ENCODE results near the gene EVI5L.

Gene EVI5L

DNA sequence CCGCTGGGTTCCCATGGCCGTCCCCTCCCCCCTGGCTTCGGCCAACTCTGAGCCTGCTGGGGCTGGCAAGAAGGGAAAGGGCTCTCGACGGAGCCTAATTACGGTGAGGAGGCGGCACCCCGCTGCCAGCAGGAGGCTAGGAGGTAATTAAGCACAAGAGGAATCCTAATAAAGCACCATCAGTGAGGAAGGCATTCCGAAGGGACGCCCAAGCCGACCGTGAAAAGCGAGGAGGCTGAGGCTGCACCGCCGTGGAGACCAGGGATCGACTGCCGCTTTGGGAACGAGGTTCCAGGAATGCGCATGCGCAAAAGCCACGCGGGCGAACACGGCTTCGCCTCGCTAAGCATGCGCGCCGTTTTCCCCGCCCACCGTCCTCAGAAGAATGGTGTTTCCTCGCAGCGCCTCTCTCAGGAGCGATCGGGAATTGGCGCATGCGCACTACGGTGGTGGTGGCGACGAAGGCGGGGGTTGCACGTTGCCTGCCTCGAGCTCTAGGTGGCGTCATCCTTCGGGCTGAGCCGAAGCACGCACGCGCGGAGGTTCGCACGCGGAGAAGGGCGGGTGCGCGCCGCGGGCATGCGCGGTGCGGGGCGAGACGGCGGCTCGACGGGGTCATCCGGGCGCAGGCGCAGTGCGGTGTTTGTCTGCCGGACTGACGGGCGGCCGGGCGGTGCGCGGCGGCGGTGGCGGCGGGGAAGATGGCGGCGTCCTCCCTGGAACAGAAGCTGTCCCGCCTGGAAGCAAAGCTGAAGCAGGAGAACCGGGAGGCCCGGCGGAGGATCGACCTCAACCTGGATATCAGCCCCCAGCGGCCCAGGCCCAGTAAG lies 73.4 kb downstream of the EVI5L start, which contains the start of gene MAP2K7:
MAP2K7 (plus strand) TSS at position 634 of the 830 bp plus-strand sequence; CDS start at position 702, 68 bp downstream.
- Histone ChIP-seq H3K4me2 (ENCODE audit: low read depth, low read length, poor library complexity, severe bottlenecking) (peak within 1 kb of the TSS; percentile 95), H3K4me3 (ENCODE audit: low read length, poor library complexity, severe bottlenecking) (peak within 1 kb of the TSS; percentile 91), H4K20me1 (ENCODE audit: insufficient read depth, low read length, poor library complexity, severe bottlenecking) (peaks cover 33% of the 10 kb centered on the region), H3K9me2 (replicated peaks; ENCODE audit: low read depth, low read length) (no peaks in the 10 kb centered on the region), H3F3A (ENCODE audit: low read depth) (no peaks in the 10 kb centered on the region), H3K9ac (ENCODE audit: low read depth, low read length, poor library complexity, severe bottlenecking) (peak within 1 kb of the TSS; percentile 92), H3K27me3 (ENCODE audit: insufficient read depth, low read length, poor library complexity, severe bottlenecking) (no peaks in the 10 kb centered on the region), H3K79me2 (ENCODE audit: insufficient read depth, low read length) (peaks cover 51% of the 10 kb centered on the region), H3K9me3 (ENCODE audit: insufficient read depth, low read depth, low read length) (no peaks in the 10 kb centered on the region), H2AFZ (ENCODE audit: low read length) (peak within 1 kb of the TSS; percentile 95), H3K4me1 (ENCODE audit: insufficient read depth, low read length, poor library complexity, severe bottlenecking) (peaks cover 25% of the 10 kb centered on the region), H3K36me3 (ENCODE audit: insufficient read depth, low read length) (no peaks in the 10 kb centered on the region)
- no peak for TF ChIP-seq EZH2phosphoT487 (IDR thresholded peaks at IDR 0.05; ENCODE audit: borderline replicate concordance)
- TF ChIP-seq, protein P1, sequence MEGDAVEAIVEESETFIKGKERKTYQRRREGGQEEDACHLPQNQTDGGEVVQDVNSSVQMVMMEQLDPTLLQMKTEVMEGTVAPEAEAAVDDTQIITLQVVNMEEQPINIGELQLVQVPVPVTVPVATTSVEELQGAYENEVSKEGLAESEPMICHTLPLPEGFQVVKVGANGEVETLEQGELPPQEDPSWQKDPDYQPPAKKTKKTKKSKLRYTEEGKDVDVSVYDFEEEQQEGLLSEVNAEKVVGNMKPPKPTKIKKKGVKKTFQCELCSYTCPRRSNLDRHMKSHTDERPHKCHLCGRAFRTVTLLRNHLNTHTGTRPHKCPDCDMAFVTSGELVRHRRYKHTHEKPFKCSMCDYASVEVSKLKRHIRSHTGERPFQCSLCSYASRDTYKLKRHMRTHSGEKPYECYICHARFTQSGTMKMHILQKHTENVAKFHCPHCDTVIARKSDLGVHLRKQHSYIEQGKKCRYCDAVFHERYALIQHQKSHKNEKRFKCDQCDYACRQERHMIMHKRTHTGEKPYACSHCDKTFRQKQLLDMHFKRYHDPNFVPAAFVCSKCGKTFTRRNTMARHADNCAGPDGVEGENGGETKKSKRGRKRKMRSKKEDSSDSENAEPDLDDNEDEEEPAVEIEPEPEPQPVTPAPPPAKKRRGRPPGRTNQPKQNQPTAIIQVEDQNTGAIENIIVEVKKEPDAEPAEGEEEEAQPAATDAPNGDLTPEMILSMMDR (conservative IDR thresholded peaks at IDR 0.05; ENCODE audit: low read length), result peak; percentile 75

DNA sequence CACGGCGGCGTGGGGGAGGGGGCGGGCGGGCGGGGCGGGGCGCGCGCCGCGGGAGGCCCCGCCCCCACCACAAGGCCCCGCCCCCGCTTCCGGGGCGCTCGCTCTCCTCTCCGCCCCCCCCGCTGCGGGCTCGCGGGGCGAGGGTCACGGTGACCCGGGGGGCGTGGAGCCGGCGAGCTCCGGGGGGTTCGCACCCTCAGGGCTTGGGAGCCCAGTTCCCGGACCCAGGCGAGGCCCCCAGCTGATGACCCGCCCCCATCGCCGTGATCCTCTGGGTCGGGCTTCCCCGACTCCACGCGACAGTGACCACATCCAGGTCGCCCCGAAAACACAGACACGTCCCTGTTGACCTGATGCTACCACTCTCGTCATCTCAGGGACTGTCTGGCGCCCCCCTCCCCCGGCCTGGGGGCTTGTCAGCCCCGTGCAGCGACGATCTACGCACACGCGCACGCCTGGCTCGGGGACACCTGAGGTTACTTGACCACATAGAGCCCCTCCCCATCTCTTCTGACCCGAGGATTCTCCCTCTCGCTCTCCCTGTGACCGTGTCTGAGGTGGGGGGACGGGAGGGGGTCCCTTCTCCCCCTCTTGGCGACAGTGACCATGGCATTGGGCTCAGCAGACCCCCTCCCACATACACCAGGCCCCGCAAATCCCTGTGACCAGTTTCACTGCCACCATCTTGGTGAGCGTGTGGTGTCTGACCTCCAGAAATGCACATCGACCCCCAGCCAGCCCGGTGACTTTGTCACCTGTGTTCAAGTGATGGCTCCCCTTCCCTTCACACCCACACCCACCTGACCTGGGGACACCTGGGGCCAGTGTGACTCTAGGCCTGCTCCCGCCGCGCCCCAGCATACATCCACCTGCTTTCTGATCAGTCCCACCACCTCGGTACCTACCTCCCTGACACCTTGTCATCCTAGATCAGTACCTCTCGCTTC lies 74.3 kb downstream of the EVI5L start:
- H3K9ac ChIP-seq (ENCODE audit: low read depth, low read length, poor library complexity, severe bottlenecking), result peak overlapping the region; percentile 89
- H3K4me3 ChIP-seq (ENCODE audit: low read length, poor library complexity, severe bottlenecking), result peak overlapping the region; percentile 88
- no peaks in the 10 kb centered on the region for H3K36me3 ChIP-seq (ENCODE audit: insufficient read depth, low read length)
- peak overlapping the region; percentile 94 for H3K4me2 ChIP-seq (ENCODE audit: low read depth, low read length, poor library complexity, severe bottlenecking)
- H2AFZ ChIP-seq (ENCODE audit: low read length), result 0 out of 2 replicates have a peak overlapping the region, but pooled peaks have one; percentile 43
- H3K79me2 ChIP-seq (ENCODE audit: insufficient read depth, low read length), result peaks cover 54% of the 10 kb centered on the region
- H3F3A ChIP-seq (ENCODE audit: low read depth), result no peaks in the 10 kb centered on the region
- H3K4me1 ChIP-seq (ENCODE audit: insufficient read depth, low read length, poor library complexity, severe bottlenecking), result peaks cover 25% of the 10 kb centered on the region
- peaks cover 39% of the 10 kb centered on the region for H4K20me1 ChIP-seq (ENCODE audit: insufficient read depth, low read length, poor library complexity, severe bottlenecking)
- no peak for TF ChIP-seq EZH2phosphoT487 (IDR thresholded peaks at IDR 0.05; ENCODE audit: borderline replicate concordance)
- TF ChIP-seq, protein P1 (conservative IDR thresholded peaks at IDR 0.05; ENCODE audit: low read length), result no peak
- H3K9me2 ChIP-seq (replicated peaks; ENCODE audit: low read depth, low read length), result no peaks in the 10 kb centered on the region
- no peaks in the 10 kb centered on the region for H3K9me3 ChIP-seq (ENCODE audit: insufficient read depth, low read depth, low read length)
- no peaks in the 10 kb centered on the region for H3K27me3 ChIP-seq (ENCODE audit: insufficient read depth, low read length, poor library complexity, severe bottlenecking)

DNA sequence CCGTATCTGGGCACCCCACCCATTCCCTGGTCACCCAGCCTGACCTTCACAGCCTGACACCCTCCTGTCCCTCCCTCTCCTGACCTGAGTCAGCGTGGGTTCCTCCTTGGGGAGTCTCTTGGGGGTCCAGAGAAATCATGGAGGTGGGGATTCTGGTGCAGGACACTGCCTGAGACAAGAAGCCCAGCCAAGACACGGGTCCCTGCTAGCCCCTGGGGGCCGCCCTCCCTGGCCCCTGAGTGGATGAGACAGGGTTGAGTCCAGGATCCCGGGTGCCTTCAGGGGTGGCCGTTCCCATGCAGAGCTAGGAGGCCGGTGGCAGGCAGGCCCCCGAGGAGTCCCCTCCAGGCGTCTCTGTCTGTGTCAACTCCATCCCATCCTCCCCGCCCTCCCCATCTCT lies 75.2 kb downstream of the EVI5L start:
- Histone ChIP-seq H3K27me3 (ENCODE audit: insufficient read depth, low read length, poor library complexity, severe bottlenecking) (no peaks in the 10 kb centered on the region), H3K9me3 (ENCODE audit: insufficient read depth, low read depth, low read length) (no peaks in the 10 kb centered on the region), H3K36me3 (ENCODE audit: insufficient read depth, low read length) (no peaks in the 10 kb centered on the region), H3K9me2 (replicated peaks; ENCODE audit: low read depth, low read length) (no peaks in the 10 kb centered on the region), H3F3A (ENCODE audit: low read depth) (no peaks in the 10 kb centered on the region), H3K79me2 (ENCODE audit: insufficient read depth, low read length) (peaks cover 54% of the 10 kb centered on the region), H3K4me1 (ENCODE audit: insufficient read depth, low read length, poor library complexity, severe bottlenecking) (peaks cover 25% of the 10 kb centered on the region), H3K9ac (ENCODE audit: low read depth, low read length, poor library complexity, severe bottlenecking) (peak overlapping the region; percentile 89), H3K4me3 (ENCODE audit: low read length, poor library complexity, severe bottlenecking) (peak overlapping the region; percentile 88), H4K20me1 (ENCODE audit: insufficient read depth, low read length, poor library complexity, severe bottlenecking) (peaks cover 39% of the 10 kb centered on the region), H3K4me2 (ENCODE audit: low read depth, low read length, poor library complexity, severe bottlenecking) (peak overlapping the region; percentile 94), H2AFZ (ENCODE audit: low read length) (no peak overlapping the region)
- TF ChIP-seq, protein P1 (conservative IDR thresholded peaks at IDR 0.05; ENCODE audit: low read length), result no peak
- TF ChIP-seq EZH2phosphoT487 (IDR thresholded peaks at IDR 0.05; ENCODE audit: borderline replicate concordance), result no peak
